ENCODE data around the gene SPPL2C. TPM values are rescaled to one million over a fixed set of nuclear protein-coding genes. Genes with fewer than 3 reads are reported as not detected.

SPPL2C gene
- total and polyA plus RNA-seq, 2 of the 13 experiments (the other 11 are each of a cell fraction or from before 2014, with no cell fraction given): not detected

DNA sequence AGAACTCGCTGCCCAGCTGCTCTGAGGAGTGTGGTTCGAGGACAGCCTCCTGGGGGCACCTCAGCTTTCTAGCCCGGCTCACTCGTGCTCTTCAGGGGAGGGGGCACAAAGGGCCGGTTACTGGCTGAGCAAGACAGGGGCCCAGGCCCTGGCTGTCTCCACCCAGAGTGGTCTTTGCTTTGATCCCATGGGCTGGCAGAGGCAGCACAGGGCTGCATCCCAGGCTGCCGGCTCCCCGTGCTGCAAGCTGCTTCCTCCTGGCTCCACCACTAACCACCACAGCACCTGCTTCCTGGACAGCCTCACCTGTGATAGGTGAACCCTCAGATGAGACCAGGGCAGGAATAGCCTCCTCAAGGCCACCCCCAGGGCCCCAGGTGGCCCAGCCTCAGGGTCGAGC is 6.8 kb downstream of the SPPL2C start:
- no peak for FAIRE-seq

GRCh38 chr17:45851873-45852272 is 7.2 kb downstream of the SPPL2C start:
- in situ Hi-C loops (cut with HindIII; ENCODE audit: extremely low pct_ligation_motif_present, low pct_unique_long_range_greater_than_20kb) (no loop called here), intact Hi-C loops (cut with micrococcal nuclease; ENCODE audit: unreplicated experiment) (loop anchor here (1.0 to 5.0 kb wide), 2 partner anchors 130 to 205 kb away; no protein-coding TSS in a partner anchor)
- Histone ChIP-seq H3K36me3 (replicated peaks in 1 of 2; ENCODE audit: control insufficient read depth in 1 of 2, insufficient read depth in 2 of 2, low read length in 2 of 2) (no peaks in the 10 kb centered on the region), H3K27me3 (ENCODE audit: control insufficient read depth in 1 of 2, insufficient read depth in 2 of 2, low read length in 2 of 2) (peaks cover 8 to 55% of the 10 kb centered on the region in 2 experiments; a peak in 3 of 5 replicates), H3K9ac (ENCODE audit: insufficient read depth, low read depth, low read length) (no peak overlapping the region), H3K27ac (ENCODE audit: extremely low read length, insufficient read depth, low read length) (no peak overlapping the region), H2AFZ (ENCODE audit: low read length) (no peak overlapping the region), H3K4me1 (ENCODE audit: insufficient read depth, low read length) (no peaks in the 10 kb centered on the region), H3K4me2 (ENCODE audit: low read depth, low read length) (no peak overlapping the region), H3K79me2 (ENCODE audit: insufficient read depth, low read length) (no peaks in the 10 kb centered on the region), H3K4me3 (replicated peaks in 1 of 3; ENCODE audit: insufficient read depth in 1 of 3, low read depth in 2 of 3, low read length in 3 of 3) (no peak overlapping the region), H3K9me3 (ENCODE audit: low read length) (no peaks in the 10 kb centered on the region), H4K20me1 (ENCODE audit: insufficient read depth, low read length) (no peaks in the 10 kb centered on the region)
- FAIRE-seq: no peak
- DNase-seq (ENCODE audit: low spot score): no peak
- ChIA-PET CTCF (ENCODE audit: low intra/inter-chr PET ratio, low total read pairs) (interaction anchor here (2.7 kb wide), 1 partner anchor 211 kb away, joined by 29 read pairs; no protein-coding TSS in a partner anchor), POLR2A (no interaction called here)
- TF ChIP-seq MAFF (IDR thresholded peaks at IDR 0.05; ENCODE audit: low read depth, low read length) (no peak), ZNF275 (CRISPR knock-in tag; IDR thresholded peaks at IDR 0.05; ENCODE audit: borderline replicate concordance) (no peak), ELF4 (CRISPR knock-in tag; IDR thresholded peaks at IDR 0.05; ENCODE audit: borderline replicate concordance) (no peak), ZNF768 (CRISPR knock-in tag; IDR thresholded peaks at IDR 0.05) (peak; percentile 96)
- ATAC-seq: no peak
- WGBS (ENCODE audit: low lambda C conversion rate): 0% methylated on average over 1 of the region's 1 CpG
- no TSS peak for BruUV-seq (replicated peaks)

More for the DNA sequence above, 6.8 kb downstream of the SPPL2C start:
- CTCF ChIA-PET (ENCODE audit: low intra/inter-chr PET ratio, low total read pairs): interaction anchor here (2.7 kb wide), 1 partner anchor 210 kb away, joined by 29 read pairs; no protein-coding TSS in a partner anchor
- Histone ChIP-seq H3K27me3 (ENCODE audit: control insufficient read depth in 1 of 2, insufficient read depth in 2 of 2, low read length in 2 of 2) (peaks cover 10 to 59% of the 10 kb centered on the region in 2 experiments; a peak in 3 of 5 replicates), H3K36me3 (replicated peaks in 1 of 2; ENCODE audit: control insufficient read depth in 1 of 2, insufficient read depth in 2 of 2, low read length in 2 of 2) (no peaks in the 10 kb centered on the region), H3K9ac (ENCODE audit: insufficient read depth, low read depth, low read length) (no peak overlapping the region), H3K4me3 (replicated peaks in 1 of 3; ENCODE audit: insufficient read depth in 1 of 3, low read depth in 2 of 3, low read length in 3 of 3) (no peak overlapping the region), H3K79me2 (ENCODE audit: insufficient read depth, low read length) (no peaks in the 10 kb centered on the region), H3K4me1 (ENCODE audit: insufficient read depth, low read length) (no peaks in the 10 kb centered on the region), H4K20me1 (ENCODE audit: insufficient read depth, low read length) (no peaks in the 10 kb centered on the region), H3K9me3 (ENCODE audit: low read length) (no peaks in the 10 kb centered on the region), H3K27ac (ENCODE audit: extremely low read length, insufficient read depth, low read length) (no peak overlapping the region), H2AFZ (ENCODE audit: low read length) (no peak overlapping the region), H3K4me2 (ENCODE audit: low read depth, low read length) (no peak overlapping the region)
- POLR2A ChIA-PET: no interaction called here
- ATAC-seq (no peak; the same call in 2 of the 3 replicates), DNase-seq (ENCODE audit: low spot score) (no peak)
- no peak for TF ChIP-seq CCDC6 (CRISPR knock-in tag; IDR thresholded peaks at IDR 0.05)
- TF ChIP-seq MTA1 (CRISPR knock-in tag; IDR thresholded peaks at IDR 0.05; ENCODE audit: borderline replicate concordance): no peak
- no peak for TF ChIP-seq ISL2 (CRISPR knock-in tag; IDR thresholded peaks at IDR 0.05)
- no peak for TF ChIP-seq ZNF572 (CRISPR knock-in tag; IDR thresholded peaks at IDR 0.05)
- no peak for TF ChIP-seq ZBTB7B (CRISPR knock-in tag; IDR thresholded peaks at IDR 0.05)
- no peak for TF ChIP-seq POLR2A (IDR thresholded peaks at IDR 0.05; ENCODE audit: insufficient read depth in 1 of 2, low read depth in 2 of 2, low read length in 2 of 2)
- no peak for TF ChIP-seq ZNF556 (CRISPR knock-in tag; IDR thresholded peaks at IDR 0.05; ENCODE audit: borderline replicate concordance)
- no peak for TF ChIP-seq ZNF773 (CRISPR knock-in tag; IDR thresholded peaks at IDR 0.05; ENCODE audit: borderline replicate concordance)
- TF ChIP-seq ZBTB38 (CRISPR knock-in tag; IDR thresholded peaks at IDR 0.05): no peak
- TF ChIP-seq NFYB (CRISPR knock-in tag; IDR thresholded peaks at IDR 0.05): no peak
- WGBS (ENCODE audit: low lambda C conversion rate): 3% methylated on average over 7 of the region's 8 CpGs
- in situ Hi-C loops (cut with HindIII; ENCODE audit: extremely low pct_ligation_motif_present, low pct_unique_long_range_greater_than_20kb) (no loop called here), intact Hi-C loops (cut with micrococcal nuclease; ENCODE audit: unreplicated experiment) (loop anchor here (5.0 kb wide), 1 partner anchor 204 kb away; no protein-coding TSS in a partner anchor)
- BruUV-seq (replicated peaks): no TSS peak

Measured in HepG2 (cell line).